ENCODE data around the gene METTL6.

Gene METTL6

GRCh38 chr3:15380980-15381890, 46.1 kb downstream of the METTL6 start:
- Histone ChIP-seq H3K79me2 (ENCODE audit: insufficient read depth, low read depth) (no peaks in the 10 kb centered on the region), H3K4me2 (no peak overlapping the region), H3K36me3 (ENCODE audit: insufficient read depth) (no peaks in the 10 kb centered on the region), H3K27ac (no peak overlapping the region), H3K4me1 (ENCODE audit: low read depth, poor library complexity, severe bottlenecking) (peaks cover 30% of the 10 kb centered on the region), H3K9ac (no peak overlapping the region), H3K4me3 (IDR thresholded peaks at IDR 0.05; ENCODE audit: insufficient read depth, low read depth, low read length) (no peak overlapping the region), H4K20me1 (ENCODE audit: insufficient read depth) (no peaks in the 10 kb centered on the region), H2AFZ (ENCODE audit: low read depth) (no peak overlapping the region), H3K27me3 (ENCODE audit: insufficient read depth, low read depth) (no peaks in the 10 kb centered on the region)
- TF ChIP-seq CTCF (conservative IDR thresholded peaks at IDR 0.05; ENCODE audit: low read depth, low read length) = no peak

GRCh38 chr3:15377961-15378791, 49.2 kb downstream of the METTL6 start:
- H3K4me1 ChIP-seq (ENCODE audit: low read depth, poor library complexity, severe bottlenecking) = peaks cover 5% of the 10 kb centered on the region
- H3K27me3 ChIP-seq (ENCODE audit: insufficient read depth, low read depth) = no peaks in the 10 kb centered on the region
- no peaks in the 10 kb centered on the region for H4K20me1 ChIP-seq (ENCODE audit: insufficient read depth)
- no peaks in the 10 kb centered on the region for H3K36me3 ChIP-seq (ENCODE audit: insufficient read depth)
- no peak overlapping the region for H3K4me2 ChIP-seq
- H3K9ac ChIP-seq = no peak overlapping the region
- no peaks in the 10 kb centered on the region for H3K79me2 ChIP-seq (ENCODE audit: insufficient read depth, low read depth)
- H3K4me3 ChIP-seq (IDR thresholded peaks at IDR 0.05; ENCODE audit: insufficient read depth, low read depth, low read length) = no peak overlapping the region
- peak overlapping the region; percentile 60; the same call in 1 of the 2 replicates for H2AFZ ChIP-seq (ENCODE audit: low read depth)
- TF ChIP-seq CTCF (conservative IDR thresholded peaks at IDR 0.05; ENCODE audit: low read depth, low read length) = peak; percentile 76
- H3K27ac ChIP-seq = peak overlapping the region; percentile 49

GRCh38 chr3:15375461-15376000, 51.8 kb downstream of the METTL6 start:
- Histone ChIP-seq H3K4me3 (IDR thresholded peaks at IDR 0.05; ENCODE audit: insufficient read depth, low read depth, low read length) (no peak overlapping the region), H3K27me3 (ENCODE audit: insufficient read depth, low read depth) (no peaks in the 10 kb centered on the region), H3K4me2 (no peak overlapping the region), H3K4me1 (ENCODE audit: low read depth, poor library complexity, severe bottlenecking) (peaks cover 5% of the 10 kb centered on the region), H4K20me1 (ENCODE audit: insufficient read depth) (no peaks in the 10 kb centered on the region), H2AFZ (ENCODE audit: low read depth) (no peak overlapping the region), H3K27ac (no peak overlapping the region), H3K36me3 (ENCODE audit: insufficient read depth) (no peaks in the 10 kb centered on the region), H3K79me2 (ENCODE audit: insufficient read depth, low read depth) (no peaks in the 10 kb centered on the region), H3K9ac (no peak overlapping the region)
- no peak for TF ChIP-seq CTCF (conservative IDR thresholded peaks at IDR 0.05; ENCODE audit: low read depth, low read length)

- no peaks in the 10 kb centered on the region for H4K20me1 ChIP-seq (ENCODE audit: insufficient read depth)
- no peak for TF ChIP-seq CTCF (conservative IDR thresholded peaks at IDR 0.05; ENCODE audit: low read depth, low read length)
- H3K27me3 ChIP-seq (ENCODE audit: insufficient read depth, low read depth) = no peaks in the 10 kb centered on the region
- no peaks in the 10 kb centered on the region for H3K79me2 ChIP-seq (ENCODE audit: insufficient read depth, low read depth)
- no peaks in the 10 kb centered on the region for H3K36me3 ChIP-seq (ENCODE audit: insufficient read depth)
- no peak overlapping the region for H3K27ac ChIP-seq
- no peak overlapping the region for H3K4me2 ChIP-seq
- no peak overlapping the region for H3K9ac ChIP-seq
- H3K4me3 ChIP-seq (IDR thresholded peaks at IDR 0.05; ENCODE audit: insufficient read depth, low read depth, low read length) = no peak overlapping the region
- H2AFZ ChIP-seq (ENCODE audit: low read depth) = no peak overlapping the region
- peaks cover 3% of the 10 kb centered on the region for H3K4me1 ChIP-seq (ENCODE audit: low read depth, poor library complexity, severe bottlenecking)
These were observed 54.4 kb downstream of the METTL6 start for GRCh38 chr3:15372918-15373317.

All from KMS-11 (cell line).